GM12878 (cell line): Measurements from ENCODE around the gene TLE2. TPM values are rescaled to one million over a fixed set of nuclear protein-coding genes. Genes with fewer than 3 reads are reported as not detected.

Experiments used
- ATAC-seq: fragments of 200-7000 bp; cut with Tn5 transposase; 3 replicates; pipeline ENCODE4 v1.9.1; 2020; ENCODE audit warnings: mild to moderate bottlenecking, moderate library complexity
- BruUV-seq: library from RNA; stranded (reverse); fragments of 400-500 nt; replicated peaks from 2 replicates; lab custom pipeline; 2021; lab: Mats Ljungman, UMichigan
- CTCF ChIA-PET: fragments of 300-600 bp; sonication (Branson Sonifier 250); formaldehyde crosslinking; extraction: SDS; loops from one replicate; lab custom pipeline; 2021; ENCODE audit warnings: inconsistent platforms; lab: Yijun Ruan, JAX
- POLR2A ChIA-PET: fragments of 350-600 bp; formaldehyde crosslinking; extraction: SDS; loops from one replicate; lab custom pipeline; 2021; ENCODE audit warnings: inconsistent platforms; lab: Charles Lee
- RAD21 ChIA-PET: fragments of 300-600 bp; sonication (Branson Sonifier 250); formaldehyde crosslinking; loops from one replicate; lab custom pipeline; 2023; ENCODE audit warnings: antibody characterized with exemption; ENCODE audit not compliant: unreplicated experiment; lab: Charles Lee
- SMC1A ChIA-PET: fragments of 300-600 bp; sonication (Branson Sonifier 250); formaldehyde crosslinking; loops from one replicate; lab custom pipeline; 2023; ENCODE audit not compliant: unreplicated experiment, uncharacterized antibody; lab: Charles Lee
- DNase-seq: peaks from one replicate; pipeline ENCODE4 v3.0.0-alpha.2; 2011; ENCODE audit warnings: low read depth, low spot score
- FAIRE-seq: peaks from 3 replicates; lab custom pipeline; 2011; peaks lifted over from hg19 to GRCh38; lab: Jason Lieb, UNC
- H2AFZ ChIP-seq: 2 replicates; pipeline ENCODE4 v1.6.0; 2011; ENCODE audit warnings: low read depth, low read length, control low read depth; ENCODE audit not compliant: control insufficient read depth
- H3K27ac ChIP-seq: 2 replicates; pipeline ENCODE4 v1.5.1; 2011; ENCODE audit warnings: control low read depth; ENCODE audit not compliant: control insufficient read depth, insufficient read depth
- H3K27me3 ChIP-seq, 2 experiments: replicated peaks in 1 of 2; 2 replicates each; pipeline versions ENCODE4 v1.6.0 to v1.6.1; 2011; ENCODE audit warnings: low read length in 1 of 2; ENCODE audit not compliant: control insufficient read depth in 2 of 2, insufficient read depth in 2 of 2
- H3K36me3 ChIP-seq, 2 experiments: 2 replicates each; pipeline ENCODE4 v1.5.1; 2011; ENCODE audit warnings: low read length in 1 of 2; ENCODE audit not compliant: control insufficient read depth in 2 of 2, insufficient read depth in 2 of 2
- H3K4me1 ChIP-seq: 2 replicates; pipeline ENCODE4 v1.6.1; 2011; ENCODE audit warnings: mild to moderate bottlenecking, low read length, moderate library complexity, mixed read lengths; ENCODE audit not compliant: control insufficient read depth, insufficient read depth
- H3K4me2 ChIP-seq: 2 replicates; pipeline ENCODE4 v1.6.0; 2011; ENCODE audit warnings: control low read depth; ENCODE audit not compliant: control insufficient read depth, insufficient read depth
- H3K4me3 ChIP-seq: fragments of 200-600 bp; sonication (generic); 2 replicates; pipeline ENCODE4 v1.5.1; 2016
- H3K79me2 ChIP-seq: 2 replicates; pipeline ENCODE4 v1.6.0; 2011; ENCODE audit warnings: low read length; ENCODE audit not compliant: control insufficient read depth, insufficient read depth
- H3K9ac ChIP-seq: 2 replicates; pipeline ENCODE4 v1.8.0; 2011; ENCODE audit warnings: low read length, control low read depth, mixed read lengths; ENCODE audit not compliant: control insufficient read depth, insufficient read depth
- H3K9me3 ChIP-seq: replicated peaks from 3 replicates; pipeline ENCODE4 v1.5.1; 2011; ENCODE audit warnings: mild to moderate bottlenecking, low read length; ENCODE audit not compliant: control insufficient read depth, insufficient read depth
- H4K20me1 ChIP-seq: 2 replicates; pipeline ENCODE4 v1.6.0; 2011; ENCODE audit not compliant: control insufficient read depth, insufficient read depth
- BCL11A ChIP-seq: IDR thresholded peaks from 2 replicates; pipeline ENCODE4 v1.6.1; 2011; ENCODE audit warnings: low read depth, low read length
- CBX5 ChIP-seq: sonication (generic); IDR thresholded peaks from 2 replicates; pipeline ENCODE4 v1.6.1; 2016; ENCODE audit warnings: low read depth, moderate library complexity, mild to moderate bottlenecking, inconsistent platforms
- CTCF ChIP-seq, 3 experiments: IDR thresholded peaks in 2 of 3; conservative IDR thresholded peaks in 1 of 3; 2 replicates each; pipeline ENCODE4 v1.5.1; 2011; ENCODE audit warnings: low read depth in 3 of 3, low read length in 3 of 3, mild to moderate bottlenecking in 3 of 3, control low read depth in 2 of 3, moderate library complexity in 2 of 3, inconsistent platforms in 1 of 3, mixed read lengths in 1 of 3; ENCODE audit not compliant: control insufficient read depth in 2 of 3, insufficient read depth in 1 of 3; ENCODE audit errors: extremely low read depth in 1 of 3
- ETV6 ChIP-seq, 2 experiments: fragments of 450-650 bp in 1 of 2; IDR thresholded peaks in 1 of 2; conservative IDR thresholded peaks in 1 of 2; 2 replicates each; pipeline ENCODE4 v1.6.1; 2014; ENCODE audit warnings: antibody characterized with exemption in 1 of 2, borderline replicate concordance in 1 of 2, low read depth in 1 of 2, mild to moderate bottlenecking in 1 of 2, moderate library complexity in 1 of 2
- EZH2 ChIP-seq: IDR thresholded peaks from 2 replicates; pipeline ENCODE4 v1.6.1; 2012; ENCODE audit warnings: low read depth, mild to moderate bottlenecking, control low read depth, inconsistent platforms, low read length, borderline replicate concordance; ENCODE audit not compliant: control insufficient read depth
- FOXM1 ChIP-seq: IDR thresholded peaks from 2 replicates; pipeline ENCODE4 v1.6.1; 2012; ENCODE audit warnings: low read depth, mild to moderate bottlenecking, inconsistent platforms, low read length, moderate library complexity
- HCFC1 ChIP-seq: fragments of 150-350 bp; IDR thresholded peaks from 2 replicates; pipeline ENCODE4 v1.6.1; 2014; ENCODE audit warnings: low read length
- IKZF2 ChIP-seq, 2 experiments: fragments of 450-650 bp; IDR thresholded peaks; 2 replicates each; pipeline ENCODE4 v1.6.1; 2017; ENCODE audit warnings: mild to moderate bottlenecking in 2 of 2, moderate library complexity in 2 of 2
- KLF5 ChIP-seq: fragments of 450-650 bp; IDR thresholded peaks from 2 replicates; pipeline ENCODE4 v1.6.1; 2014; ENCODE audit warnings: mild to moderate bottlenecking; ENCODE audit not compliant: partially characterized antibody
- POLR2A ChIP-seq: IDR thresholded peaks from 2 replicates; pipeline ENCODE4 v1.6.1; 2011; ENCODE audit warnings: low read depth, mild to moderate bottlenecking, low read length
- POLR2AphosphoS5 ChIP-seq: IDR thresholded peaks from 2 replicates; pipeline ENCODE4 v1.6.1; 2011; ENCODE audit warnings: mild to moderate bottlenecking, low read length, inconsistent platforms
- RBBP5 ChIP-seq: fragments of 200-600 bp; sonication (generic); conservative IDR thresholded peaks from 2 replicates; pipeline ENCODE4 v1.6.1; 2016
- RCOR1 ChIP-seq: conservative IDR thresholded peaks from 2 replicates; pipeline ENCODE4 v1.6.1; 2012; ENCODE audit warnings: low read depth, low read length, improper control_type of control experiment
- SKIL ChIP-seq: fragments of 450-650 bp; IDR thresholded peaks from 2 replicates; pipeline ENCODE4 v1.6.1; 2017; ENCODE audit warnings: mild to moderate bottlenecking, low read depth, inconsistent platforms; ENCODE audit not compliant: poor library complexity, severe bottlenecking
- SMAD1 ChIP-seq: fragments of 450-650 bp; IDR thresholded peaks from 2 replicates; pipeline ENCODE4 v1.6.1; 2018; ENCODE audit warnings: mild to moderate bottlenecking, low read depth; ENCODE audit not compliant: partially characterized antibody
- SREBF1 ChIP-seq: IDR thresholded peaks from 2 replicates; pipeline ENCODE4 v1.6.1; 2012; ENCODE audit warnings: mild to moderate bottlenecking, low read length
- STAT3 ChIP-seq: IDR thresholded peaks from 2 replicates; pipeline ENCODE4 v1.6.1; 2011; ENCODE audit warnings: low read depth, low read length, improper control_type of control experiment
- USF2 ChIP-seq: IDR thresholded peaks from 2 replicates; pipeline ENCODE4 v1.6.1; 2011; ENCODE audit warnings: low read depth, low read length, improper control_type of control experiment, borderline replicate concordance
- ZSCAN29 ChIP-seq: fragments of 450-650 bp; IDR thresholded peaks from 2 replicates; pipeline ENCODE4 v1.6.1; 2017; ENCODE audit warnings: mild to moderate bottlenecking, moderate library complexity
- ZZZ3 ChIP-seq: IDR thresholded peaks from 2 replicates; pipeline ENCODE4 v1.6.1; 2011; ENCODE audit warnings: low read depth; ENCODE audit not compliant: control insufficient read depth, insufficient read length
- WGBS: methylation state at CpG from one replicate; pipeline ENCODE4 v1.1.6; 2016; ENCODE audit warnings: low lambda C conversion rate; ENCODE audit not compliant: insufficient replicate concordance, insufficient coverage; ENCODE audit errors: missing lambda C conversion rate; 5-methylcytosine and 5-hydroxymethylcytosine counted together
- in situ Hi-C: fragments of 300-500 bp; cut with MboI; formaldehyde crosslinking; loops from 9 replicates; pipeline ENCODE4 v1.14.3; 2018; ENCODE audit warnings: mixed read lengths
- intact Hi-C: fragments of 100-400 bp; cut with micrococcal nuclease; formaldehyde crosslinking; loops from one replicate; pipeline ENCODE4 v1.14.2; 2022; ENCODE audit not compliant: unreplicated experiment
- polyA plus RNA-seq, 11 experiments: library from polyadenylated mRNA; depleted of rRNA in 4 of 11; unstranded in 6 of 11; stranded (reverse) in 5 of 11; fragments of >200 nt; fragmentation: Nextera tagmentation in 4 of 11; fragmentation: Illumina TruSeq in 1 of 11; extraction: Ambion mirVana in 4 of 11; extraction: Trizol in 1 of 11; gene quantifications; 1 replicate in 1 of 11; 2 replicates in 10 of 11; pipeline versions ENCODE4 v1.2.1 to v1.2.3, GENCODE V29; 2011 to 2016; ENCODE audit warnings: inconsistent platforms in 2 of 11, missing spikeins in 2 of 11, low read depth in 1 of 11
- total RNA-seq, 4 experiments: library from RNA; depleted of rRNA in 3 of 4; stranded (reverse); fragments of >200 nt in 3 of 4; fragmentation: Illumina TruSeq in 1 of 4; extraction: Trizol in 1 of 4; gene quantifications; 2 replicates each; pipeline versions ENCODE4 v1.2.1 to v1.2.3, GENCODE V29; 2013 to 2021

Gene TLE2
- total and polyA plus RNA-seq, 10 of the 15 experiments (the other 5 are each of a cell fraction or from before 2014, with no cell fraction given) = 0.05 to 0.21 (median 0.11) TPM; not detected in 5

DNA sequence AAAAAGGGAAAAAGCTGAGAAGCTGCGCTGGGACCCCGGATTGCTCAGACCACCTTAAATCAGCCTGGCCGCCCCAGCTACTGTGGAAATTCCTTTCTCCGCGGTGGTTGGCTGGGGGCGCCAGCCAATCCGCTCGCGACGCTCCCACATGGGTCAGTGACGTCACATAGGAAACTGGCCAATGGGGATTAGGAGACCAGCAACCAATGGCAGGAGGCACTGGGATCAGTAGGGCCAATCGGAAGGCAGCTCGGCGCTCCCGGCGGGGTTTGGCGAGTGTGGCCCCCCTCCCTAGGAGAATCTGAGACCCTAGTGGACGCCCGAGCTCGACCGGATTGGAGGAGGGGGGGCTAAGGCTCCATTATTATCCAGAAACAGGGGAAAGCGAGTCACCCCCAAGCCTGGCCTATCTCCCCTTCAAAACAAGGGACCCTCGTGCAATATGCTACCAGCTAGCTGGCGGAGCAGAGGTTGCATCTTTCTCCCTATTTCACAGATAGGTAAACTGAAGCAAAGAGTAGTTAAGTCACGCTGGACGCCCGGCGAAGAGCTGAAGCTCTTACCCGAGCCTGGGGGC, 6.5 kb upstream of the TLE2 start:
- ATAC-seq (peak; percentile 95), DNase-seq (peak; percentile 98), FAIRE-seq (peak; percentile 99)
- H3K79me2 ChIP-seq = no peaks in the 10 kb centered on the region
- no peaks in the 10 kb centered on the region for H3K9me3 ChIP-seq
- H3K27ac ChIP-seq = peak overlapping the region; percentile 71
- H4K20me1 ChIP-seq = no peaks in the 10 kb centered on the region
- peak overlapping the region; percentile 97 for H3K4me2 ChIP-seq
- SMC1A ChIA-PET = interaction anchor here (0.7 to 2.3 kb wide), 9 partner anchors 25 to 450 kb away, joined by 3 to 12 read pairs (median 4); partner anchors contain the start of genes SGTA and TLE6
- H3K27me3 ChIP-seq = no peaks in the 10 kb centered on the region; a peak in 1 of 4 replicates
- no peaks in the 10 kb centered on the region for H3K36me3 ChIP-seq
- POLR2A ChIA-PET = interaction anchor here (0.6 to 2.6 kb wide), 15 partner anchors 10 to 727 kb away, joined by 3 to 13 read pairs (median 5); partner anchors contain the start of genes GNA15, MRPL54, SGTA and TLE6
- intact Hi-C loops = no loop called here
- under 1% methylated on average over 28 of the region's 29 CpGs for WGBS
- H2AFZ ChIP-seq = peak overlapping the region; percentile 89
- RAD21 ChIA-PET = interaction anchor here (0.6 to 2.5 kb wide), 16 partner anchors 17 to 727 kb away, joined by 3 to 15 read pairs (median 4); partner anchors contain the start of genes LMNB2, MRPL54, TLE5 and TLE6
- peak overlapping the region; percentile 94 for H3K9ac ChIP-seq
- CTCF ChIA-PET = interaction anchor here (0.5 to 3.4 kb wide), 17 partner anchors 14 to 1756 kb away, joined by 3 to 18 read pairs (median 4); partner anchors contain the start of gene FEM1A
- H3K4me3 ChIP-seq = peak overlapping the region; percentile 90
- in situ Hi-C loops = no loop called here
- H3K4me1 ChIP-seq = peaks cover 16% of the 10 kb centered on the region
- no TSS peak for BruUV-seq
- no peak for TF ChIP-seq ETV6 (conservative IDR thresholded peaks at IDR 0.05 in 1 of 2, IDR thresholded peaks at IDR 0.05 in 1 of 2; ENCODE audit: borderline replicate concordance in 1 of 2, low read depth in 1 of 2)
- TF ChIP-seq SMAD1 = no peak
- TF ChIP-seq KLF5 = no peak
- TF ChIP-seq RBBP5 = no peak
- TF ChIP-seq POLR2AphosphoS5 = peak; percentile 71; the same call in 1 of the 2 replicates
- no peak for TF ChIP-seq BCL11A
- TF ChIP-seq SKIL = peak; percentile 13
- TF ChIP-seq POLR2A = peak; percentile 78
- TF ChIP-seq EZH2 = no peak
- TF ChIP-seq IKZF2 (IDR thresholded peaks at IDR 0.05) = peak in 1 of 2 experiments; percentile 4; a peak in 1 of 4 replicates
- peak; percentile 36 for TF ChIP-seq USF2
- TF ChIP-seq FOXM1 = no peak
- TF ChIP-seq CBX5 = no peak
- no peak for TF ChIP-seq STAT3
- TF ChIP-seq CTCF (IDR thresholded peaks at IDR 0.05 in 2 of 3, conservative IDR thresholded peaks at IDR 0.05 in 1 of 3; ENCODE audit: control insufficient read depth in 2 of 3, extremely low read depth in 1 of 3, insufficient read depth in 1 of 3, low read depth in 3 of 3, low read length in 3 of 3) = no peak
- TF ChIP-seq ZZZ3 = no peak
- TF ChIP-seq HCFC1 = no peak; the same call in 1 of the 2 replicates
- no peak for TF ChIP-seq SREBF1
- no peak for TF ChIP-seq ZSCAN29
- TF ChIP-seq RCOR1 = no peak; the same call in 1 of the 2 replicates
